HG03520 (cell line): ENCODE data around the gene PCK2.

Source experiments
- ATAC-seq: cut with Tn5 transposase; IDR thresholded peaks from one replicate; pipeline ENCODE4 v1.9.1; 2021; ENCODE audit warnings: mild to moderate bottlenecking, moderate library complexity; ENCODE audit not compliant: unreplicated experiment

The PCK2 gene

GRCh38 chr14:24074625-24075484 lies 19.3 kb upstream of the PCK2 start:
- no peak for ATAC-seq

- no peak for ATAC-seq
Measured at GRCh38 chr14:24075485-24076301, 18.4 kb upstream of the PCK2 start.

DNA sequence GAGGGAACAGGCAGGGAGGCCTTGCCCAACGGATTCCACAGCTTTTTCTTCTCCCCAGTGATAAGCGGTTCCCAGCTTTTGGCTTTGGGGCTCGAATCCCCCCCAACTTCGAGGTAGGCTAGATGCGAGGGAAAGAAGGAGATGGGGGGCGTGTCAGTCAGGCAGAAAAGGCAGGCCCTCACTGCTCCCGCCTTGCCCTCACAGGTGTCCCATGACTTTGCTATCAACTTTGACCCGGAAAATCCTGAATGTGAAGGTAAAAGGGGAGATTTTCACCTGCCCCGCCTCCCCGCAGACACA lies 17.9 kb upstream of the PCK2 start:
- ATAC-seq: no peak

DNA sequence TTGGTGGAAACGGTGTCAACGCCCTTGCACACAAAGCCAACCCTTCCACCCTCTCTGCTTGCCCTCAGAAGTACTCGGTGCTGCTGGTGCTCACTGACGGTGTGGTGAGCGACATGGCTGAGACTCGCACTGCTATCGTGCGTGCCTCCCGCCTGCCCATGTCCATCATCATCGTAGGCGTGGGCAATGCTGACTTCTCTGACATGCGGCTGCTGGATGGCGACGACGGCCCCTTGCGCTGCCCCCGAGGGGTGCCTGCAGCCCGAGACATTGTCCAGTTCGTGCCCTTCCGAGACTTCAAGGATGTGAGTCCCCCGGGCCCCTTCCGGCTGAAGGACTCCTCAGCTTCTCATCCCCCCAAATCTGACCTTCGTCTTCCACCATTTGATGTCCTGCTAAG lies 17.0 kb upstream of the PCK2 start:
- no peak for ATAC-seq

DNA sequence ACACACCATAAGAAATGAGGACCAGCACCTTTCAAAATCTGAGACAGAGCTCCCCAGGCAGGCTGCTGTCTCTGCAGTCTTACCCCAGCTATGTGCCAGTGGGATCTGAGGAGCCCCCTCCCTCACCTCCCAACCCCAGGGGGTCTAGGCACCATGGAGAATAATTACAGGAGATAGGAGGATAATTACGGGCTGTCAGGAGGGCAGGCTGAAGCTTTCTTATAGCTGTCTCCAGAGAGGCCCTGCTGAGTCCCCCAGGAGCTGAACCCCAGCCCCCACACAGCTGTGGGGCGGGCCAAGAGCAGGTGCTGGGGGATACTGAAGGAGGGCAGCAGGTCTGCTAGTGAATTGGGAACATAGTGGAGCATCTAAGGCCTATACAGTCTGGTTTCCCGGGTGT lies 16.0 kb upstream of the PCK2 start:
- no peak for ATAC-seq

DNA sequence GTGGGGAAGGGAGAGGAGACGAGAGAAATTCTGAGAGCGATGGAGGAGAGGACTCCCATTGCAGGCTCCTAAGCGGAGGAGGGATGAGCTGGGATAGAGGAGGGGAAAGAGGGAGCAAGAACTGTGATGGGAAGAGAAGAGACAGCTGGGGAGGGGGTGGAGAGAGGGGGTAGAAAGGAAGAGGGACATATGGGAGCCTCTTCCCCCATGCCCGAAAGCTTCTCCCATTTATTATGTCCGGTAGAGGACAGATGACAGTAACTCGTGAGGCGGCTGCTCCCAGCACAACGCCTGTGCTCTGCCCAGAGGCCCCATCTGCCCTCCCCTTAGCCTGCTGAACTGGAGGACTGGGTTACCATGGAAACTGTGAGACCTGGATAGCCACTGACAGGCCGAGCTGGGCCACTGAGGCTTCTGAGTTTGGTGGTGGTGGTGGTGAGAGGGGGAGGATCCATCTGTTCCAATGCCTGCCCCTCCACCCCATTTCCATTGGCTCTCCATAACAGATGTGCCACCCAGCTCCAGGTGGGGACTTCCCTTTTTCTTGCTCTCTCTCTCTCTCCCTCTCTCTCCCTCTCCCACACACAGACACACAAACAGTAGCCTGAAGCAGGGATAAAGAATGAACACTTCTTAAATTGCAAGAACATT lies 14.5 kb upstream of the PCK2 start:
- ATAC-seq: no peak

DNA sequence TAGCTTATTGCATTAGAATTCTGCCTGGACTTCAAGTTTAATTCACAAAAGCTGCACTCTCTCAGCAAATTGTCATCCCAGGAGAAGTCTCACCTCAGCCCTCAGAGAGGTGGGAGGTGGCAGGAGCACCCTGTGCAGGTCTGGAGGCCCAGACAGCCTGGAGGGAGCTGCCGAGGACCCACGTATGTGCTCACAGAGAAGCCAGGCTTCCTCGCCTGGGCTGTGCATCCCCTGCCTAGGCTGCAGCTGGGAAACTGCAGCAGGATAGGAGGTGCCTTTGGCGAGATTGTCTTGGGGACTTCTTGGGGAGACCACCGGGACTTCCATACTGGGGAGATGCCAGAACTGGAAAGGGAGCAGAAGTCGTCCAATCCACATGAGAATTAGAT lies 14.0 kb upstream of the PCK2 start:
- no peak for ATAC-seq

GRCh38 chr14:24080888-24081738 lies 13.0 kb upstream of the PCK2 start:
- ATAC-seq: peak; percentile 73

DNA sequence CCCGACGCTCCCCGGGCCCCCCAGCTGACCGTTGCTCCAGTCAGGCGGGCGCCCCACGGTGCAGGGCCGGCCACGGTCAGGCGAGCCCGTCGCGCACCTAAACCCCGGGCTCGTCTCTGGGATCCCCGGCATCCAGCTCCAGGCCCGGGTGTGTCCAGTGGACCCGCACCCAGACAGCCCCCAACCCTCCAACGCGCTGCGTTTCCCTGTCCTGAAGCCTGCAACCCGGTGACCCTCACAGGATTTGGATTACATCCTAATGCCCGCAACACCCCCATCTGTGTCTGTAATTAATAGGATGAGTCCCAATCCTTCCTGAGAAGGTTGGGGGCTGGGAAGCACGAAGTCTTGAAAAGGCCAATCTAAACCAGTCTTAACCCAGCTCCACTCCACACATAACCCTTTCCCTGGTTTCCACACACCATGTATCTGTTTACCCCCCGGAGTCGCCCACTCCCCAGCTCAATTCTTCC lies 12.3 kb upstream of the PCK2 start:
- no peak for ATAC-seq

- ATAC-seq: no peak
Measured at GRCh38 chr14:24082411-24083080, 11.6 kb upstream of the PCK2 start.

DNA sequence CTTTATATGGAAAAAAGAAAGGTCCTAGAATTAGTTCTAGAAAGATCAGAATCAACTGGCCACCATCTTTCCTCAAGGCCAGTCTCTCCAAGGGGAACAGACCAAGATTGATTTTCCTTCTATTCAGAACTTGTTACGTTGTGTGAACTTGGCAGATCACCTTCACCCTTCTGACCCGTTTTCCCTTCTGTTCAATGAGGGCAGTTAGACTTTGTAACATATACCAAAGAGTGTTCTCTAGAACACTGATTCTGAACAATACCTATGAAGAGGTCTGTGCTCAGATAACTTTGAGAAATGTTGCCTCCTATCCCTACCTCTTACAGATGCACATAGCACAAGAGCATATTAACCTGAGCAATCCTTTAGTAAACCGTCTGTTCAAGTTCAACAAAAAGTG lies 10.6 kb upstream of the PCK2 start:
- no peak for ATAC-seq

GRCh38 chr14:24084440-24084839 lies 9.7 kb upstream of the PCK2 start:
- ATAC-seq: no peak

DNA sequence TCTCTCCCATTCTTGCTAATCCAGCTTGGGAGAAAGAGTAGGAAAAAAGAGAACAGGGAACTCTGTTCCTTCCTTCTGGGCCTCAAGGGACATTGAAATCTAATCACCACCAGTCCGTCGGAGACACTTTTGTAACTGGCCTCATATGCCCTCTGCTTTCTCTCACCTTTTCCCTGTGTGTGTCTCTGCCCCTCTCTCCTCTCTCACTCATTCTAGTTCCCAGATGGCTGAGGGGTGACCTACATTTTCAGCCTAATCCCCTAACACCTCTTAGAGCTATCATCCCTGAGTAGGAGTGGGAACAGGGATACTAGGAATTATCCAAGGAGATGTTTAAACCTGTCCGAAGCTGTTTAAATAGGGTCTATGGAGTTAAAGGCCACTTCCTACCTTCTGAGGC lies 8.9 kb upstream of the PCK2 start:
- ATAC-seq: no peak

- ATAC-seq: no peak
Measured at GRCh38 chr14:24086193-24086955, 7.7 kb upstream of the PCK2 start.

DNA sequence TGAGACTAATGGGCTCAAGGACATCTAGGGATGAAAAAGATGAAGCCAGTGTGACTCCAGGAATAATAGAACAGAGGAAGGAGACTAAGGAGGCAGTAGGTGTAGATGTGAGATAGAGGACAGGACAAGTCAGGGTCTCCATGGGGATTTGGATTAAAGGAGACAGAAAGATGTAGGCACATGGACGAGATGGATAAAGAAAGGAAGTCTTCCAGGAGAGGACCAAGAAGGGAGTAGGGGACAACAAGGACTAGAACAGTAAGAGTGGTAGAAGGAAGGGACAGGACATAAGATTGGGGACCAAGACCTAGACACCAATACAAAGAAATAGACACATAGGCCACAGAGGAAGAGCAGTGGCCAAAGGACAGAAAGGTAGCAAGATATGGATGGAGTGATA lies 7.1 kb upstream of the PCK2 start:
- no peak for ATAC-seq

GRCh38 chr14:24088095-24088494 lies 6.0 kb upstream of the PCK2 start:
- no peak for ATAC-seq

- ATAC-seq: no peak
Measured at GRCh38 chr14:24089890-24090289, 4.2 kb upstream of the PCK2 start.

DNA sequence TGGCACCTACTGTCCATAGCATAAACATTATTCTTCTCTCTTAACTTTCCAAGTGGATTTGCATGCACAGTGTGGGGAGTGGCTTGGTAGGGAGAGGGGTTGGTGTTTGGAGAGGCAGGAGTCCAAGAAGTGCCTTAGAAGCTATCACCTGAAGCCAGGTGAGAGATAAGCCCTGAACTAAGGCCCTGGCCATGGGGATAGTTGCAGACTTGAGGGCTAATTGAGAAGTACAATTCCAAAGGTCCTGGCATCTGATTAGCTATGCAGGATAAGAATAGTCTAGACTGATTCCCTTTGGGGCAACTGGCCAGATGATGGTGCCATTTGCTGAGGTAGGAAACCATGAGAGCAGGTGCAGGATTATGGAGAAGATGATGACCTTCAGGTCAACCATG lies 2.0 kb upstream of the PCK2 start:
- no peak for ATAC-seq

- ATAC-seq: no peak
Measured at GRCh38 chr14:24092505-24093206, 1.5 kb upstream of the PCK2 start.
